ENCODE measurements around the gene TMEM60.

DNA sequence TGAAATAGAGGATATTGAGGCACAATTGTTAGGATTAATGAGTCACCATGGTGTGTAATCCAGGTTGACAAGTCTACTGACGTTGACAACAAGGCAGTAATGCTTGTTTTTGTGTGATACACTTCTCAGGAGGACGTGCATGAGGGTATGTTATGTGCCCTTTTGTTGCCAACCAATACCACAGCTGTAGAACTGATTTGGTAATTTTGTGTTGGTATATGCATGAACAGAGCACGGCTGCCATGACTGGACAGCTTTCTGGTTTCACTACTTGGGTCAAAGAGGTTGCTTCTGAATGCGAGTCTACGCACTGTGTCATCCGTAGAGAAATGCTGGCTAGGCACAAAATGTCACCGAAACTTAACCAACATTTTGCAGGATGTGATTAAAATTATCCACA lies 33.2 kb upstream of the TMEM60 start:
- TF ChIP-seq POLR2A (IDR thresholded peaks at IDR 0.05; ENCODE audit: extremely low read depth, insufficient read length) (no peak), CTCF (IDR thresholded peaks at IDR 0.05; ENCODE audit: low read depth, low read length) (no peak)
